Prostate gland (tissue), 2 donors: Measurements from ENCODE around the gene CD8B2.
A peak's percentile ranks its signal among the peaks of the same experiment; 100 is the strongest.

Experiments used
- POLR2A ChIP-seq: fragments of 450-650 bp; IDR thresholded peaks from one replicate; pipeline ENCODE4 v1.6.1; 2016; ENCODE audit warnings: antibody characterized with exemption, mild to moderate bottlenecking
- POLR2AphosphoS5 ChIP-seq: sonication (generic); formaldehyde crosslinking; IDR thresholded peaks from one replicate; pipeline ENCODE4 v1.6.1; 2017; ENCODE audit warnings: antibody characterized with exemption
- TF ChIP-seq, protein P1 (sequence below), 4 experiments: fragments of 200-600 bp in 2 of 4; fragments of 450-650 bp in 2 of 4; sonication (generic) in 2 of 4; IDR thresholded peaks; 1 replicate in 3 of 4; 2 replicates in 1 of 4; pipeline ENCODE4 v1.5.1; 2016 to 2019; ENCODE audit warnings: antibody characterized with exemption in 4 of 4, mild to moderate bottlenecking in 2 of 4, moderate library complexity in 2 of 4

DNA sequence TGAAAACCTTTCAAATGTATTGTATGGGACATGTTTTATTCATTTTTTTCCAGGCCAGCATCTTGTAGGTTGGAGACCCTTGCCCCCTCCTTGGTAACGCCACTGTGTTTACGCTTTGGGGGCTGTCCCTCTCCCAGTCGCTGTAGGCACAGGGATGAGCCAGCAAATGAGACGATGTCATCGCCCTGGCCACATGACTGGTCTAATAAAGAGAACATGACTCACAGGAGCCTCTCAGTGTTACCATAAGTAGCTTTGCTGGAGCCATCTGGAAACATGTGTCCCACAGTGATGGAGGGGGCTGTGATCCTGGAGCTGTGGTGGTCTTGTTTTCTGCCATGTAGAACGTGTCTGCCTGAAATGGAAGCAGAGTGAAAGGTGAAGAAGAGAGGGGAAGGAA lies 78.9 kb downstream of the CD8B2 start:
- TF ChIP-seq, protein P1, sequence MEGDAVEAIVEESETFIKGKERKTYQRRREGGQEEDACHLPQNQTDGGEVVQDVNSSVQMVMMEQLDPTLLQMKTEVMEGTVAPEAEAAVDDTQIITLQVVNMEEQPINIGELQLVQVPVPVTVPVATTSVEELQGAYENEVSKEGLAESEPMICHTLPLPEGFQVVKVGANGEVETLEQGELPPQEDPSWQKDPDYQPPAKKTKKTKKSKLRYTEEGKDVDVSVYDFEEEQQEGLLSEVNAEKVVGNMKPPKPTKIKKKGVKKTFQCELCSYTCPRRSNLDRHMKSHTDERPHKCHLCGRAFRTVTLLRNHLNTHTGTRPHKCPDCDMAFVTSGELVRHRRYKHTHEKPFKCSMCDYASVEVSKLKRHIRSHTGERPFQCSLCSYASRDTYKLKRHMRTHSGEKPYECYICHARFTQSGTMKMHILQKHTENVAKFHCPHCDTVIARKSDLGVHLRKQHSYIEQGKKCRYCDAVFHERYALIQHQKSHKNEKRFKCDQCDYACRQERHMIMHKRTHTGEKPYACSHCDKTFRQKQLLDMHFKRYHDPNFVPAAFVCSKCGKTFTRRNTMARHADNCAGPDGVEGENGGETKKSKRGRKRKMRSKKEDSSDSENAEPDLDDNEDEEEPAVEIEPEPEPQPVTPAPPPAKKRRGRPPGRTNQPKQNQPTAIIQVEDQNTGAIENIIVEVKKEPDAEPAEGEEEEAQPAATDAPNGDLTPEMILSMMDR (IDR thresholded peaks at IDR 0.05): no peak
- TF ChIP-seq POLR2A: no peak
- peak; percentile 40 for TF ChIP-seq POLR2AphosphoS5
